ENCODE results near the gene SH3D21. TPM values are rescaled to one million over a fixed set of nuclear protein-coding genes. Genes with fewer than 3 reads are reported as not detected.

Gene SH3D21
- polyA plus RNA-seq, 2 donors = 3.9 to 15.6 TPM

- peaks cover 0 to 2% of the 10 kb centered on the region in 2 donors for H3K4me1 ChIP-seq (ENCODE audit: control insufficient read depth in 2 of 2, insufficient read depth in 2 of 2, low read length in 1 of 2)
- H3K27me3 ChIP-seq (ENCODE audit: control insufficient read depth in 1 of 2, insufficient read depth in 2 of 2, low read length in 2 of 2) = no peaks in the 10 kb centered on the region
- no peak overlapping the region for H3K4me3 ChIP-seq (ENCODE audit: low read depth in 1 of 2, low read length in 2 of 2)
- H3K9me3 ChIP-seq (ENCODE audit: control insufficient read depth in 2 of 2, insufficient read depth in 1 of 2, low read depth in 1 of 2, low read length in 1 of 2) = no peaks in the 10 kb centered on the region
- peaks cover 0 to 4% of the 10 kb centered on the region in 2 donors for H3K36me3 ChIP-seq (ENCODE audit: control insufficient read depth in 2 of 2, insufficient read depth in 2 of 2, low read length in 1 of 2)
- 36 to 40% methylated on average over 2 of the region's 2 CpGs for WGBS, 2 donors
- H3K27ac ChIP-seq (ENCODE audit: low read depth in 2 of 2, low read length in 1 of 2) = no peak overlapping the region
These were observed 26.9 kb upstream of the SH3D21 start for GRCh38 chr1:36279110-36279788.

GRCh38 chr1:36279789-36280296, 26.3 kb upstream of the SH3D21 start:
- Histone ChIP-seq H3K9me3 (ENCODE audit: control insufficient read depth in 2 of 2, insufficient read depth in 1 of 2, low read depth in 1 of 2, low read length in 1 of 2) (no peaks in the 10 kb centered on the region), H3K27me3 (ENCODE audit: control insufficient read depth in 1 of 2, insufficient read depth in 2 of 2, low read length in 2 of 2) (no peaks in the 10 kb centered on the region), H3K4me1 (ENCODE audit: control insufficient read depth in 2 of 2, insufficient read depth in 2 of 2, low read length in 1 of 2) (peaks cover 0 to 2% of the 10 kb centered on the region in 2 donors), H3K36me3 (ENCODE audit: control insufficient read depth in 2 of 2, insufficient read depth in 2 of 2, low read length in 1 of 2) (peaks cover 0 to 4% of the 10 kb centered on the region in 2 donors), H3K4me3 (ENCODE audit: low read depth in 1 of 2, low read length in 2 of 2) (no peak overlapping the region), H3K27ac (ENCODE audit: low read depth in 2 of 2, low read length in 1 of 2) (no peak overlapping the region)
- 71 to 83% methylated on average over 7 of the region's 7 CpGs for WGBS, 2 donors

DNA sequence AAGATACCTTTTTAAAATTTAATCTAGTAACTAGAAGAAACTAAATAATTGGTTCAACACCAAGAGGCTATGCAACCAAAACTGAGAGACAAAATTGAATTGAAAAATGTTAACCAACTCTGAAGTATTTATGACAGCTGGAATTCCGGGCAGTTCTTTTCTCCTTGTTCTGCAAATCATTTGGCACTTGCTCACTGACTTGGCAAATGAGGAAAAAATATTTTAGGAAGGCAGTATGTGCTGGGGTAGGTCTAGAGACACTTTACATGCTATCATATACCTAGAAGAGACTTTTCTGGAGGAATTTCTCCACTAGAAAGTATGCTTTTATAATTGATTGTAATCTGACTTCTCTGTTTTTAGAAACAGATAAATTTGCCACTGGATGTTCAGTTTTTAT, 22.1 kb upstream of the SH3D21 start:
- Histone ChIP-seq H3K36me3 (ENCODE audit: control insufficient read depth in 2 of 2, insufficient read depth in 2 of 2, low read length in 1 of 2) (peaks cover 3 to 17% of the 10 kb centered on the region in 2 donors), H3K27ac (ENCODE audit: low read depth in 2 of 2, low read length in 1 of 2) (no peak overlapping the region), H3K27me3 (ENCODE audit: control insufficient read depth in 1 of 2, insufficient read depth in 2 of 2, low read length in 2 of 2) (no peaks in the 10 kb centered on the region), H3K4me3 (ENCODE audit: low read depth in 1 of 2, low read length in 2 of 2) (no peak overlapping the region), H3K4me1 (ENCODE audit: control insufficient read depth in 2 of 2, insufficient read depth in 2 of 2, low read length in 1 of 2) (no peaks in the 10 kb centered on the region), H3K9me3 (ENCODE audit: control insufficient read depth in 2 of 2, insufficient read depth in 1 of 2, low read depth in 1 of 2, low read length in 1 of 2) (no peaks in the 10 kb centered on the region)
- 46 to 65% methylated on average over 1 of the region's 1 CpG for WGBS, 2 donors

DNA sequence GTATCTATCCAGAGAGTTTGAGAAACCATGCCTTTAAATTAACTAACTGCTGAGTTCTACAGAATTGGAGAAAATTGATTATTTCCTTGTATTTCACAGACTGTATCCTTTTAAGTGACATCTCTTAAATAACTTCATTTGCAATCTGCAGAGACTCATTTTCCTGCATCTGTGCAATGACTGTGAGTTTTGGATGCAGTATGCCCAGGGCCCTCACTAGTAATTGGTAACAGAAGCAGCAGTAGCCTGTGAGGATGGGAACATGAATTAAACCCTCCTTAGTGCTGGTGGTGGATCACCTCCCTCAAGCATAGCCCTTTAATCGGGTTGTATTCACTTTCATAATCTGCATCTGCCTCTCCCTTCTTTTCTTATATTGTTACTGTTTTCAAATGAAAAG, 21.7 kb upstream of the SH3D21 start:
- peaks cover 3 to 18% of the 10 kb centered on the region in 2 donors for H3K36me3 ChIP-seq (ENCODE audit: control insufficient read depth in 2 of 2, insufficient read depth in 2 of 2, low read length in 1 of 2)
- 61 to 63% methylated on average over 1 of the region's 1 CpG for whole genome bisulfite sequencing, 2 donors

GRCh38 chr1:36285443-36286101, 20.6 kb upstream of the SH3D21 start:
- Histone ChIP-seq H3K4me3 (ENCODE audit: low read depth in 1 of 2, low read length in 2 of 2) (no peak overlapping the region), H3K9me3 (ENCODE audit: control insufficient read depth in 2 of 2, insufficient read depth in 1 of 2, low read depth in 1 of 2, low read length in 1 of 2) (no peaks in the 10 kb centered on the region), H3K27me3 (ENCODE audit: control insufficient read depth in 1 of 2, insufficient read depth in 2 of 2, low read length in 2 of 2) (no peaks in the 10 kb centered on the region), H3K36me3 (ENCODE audit: control insufficient read depth in 2 of 2, insufficient read depth in 2 of 2, low read length in 1 of 2) (peaks cover 3 to 27% of the 10 kb centered on the region in 2 donors), H3K27ac (ENCODE audit: low read depth in 2 of 2, low read length in 1 of 2) (no peak overlapping the region), H3K4me1 (ENCODE audit: control insufficient read depth in 2 of 2, insufficient read depth in 2 of 2, low read length in 1 of 2) (peaks cover 0 to 3% of the 10 kb centered on the region in 2 donors)
- WGBS, 2 donors = 45 to 46% methylated on average over 7 of the region's 7 CpGs

More for the DNA sequence above, 21.7 kb upstream of the SH3D21 start:
- H3K27ac ChIP-seq (ENCODE audit: low read depth in 2 of 2, low read length in 1 of 2) = no peak overlapping the region
- no peaks in the 10 kb centered on the region for H3K27me3 ChIP-seq (ENCODE audit: control insufficient read depth in 1 of 2, insufficient read depth in 2 of 2, low read length in 2 of 2)
- H3K4me1 ChIP-seq (ENCODE audit: control insufficient read depth in 2 of 2, insufficient read depth in 2 of 2, low read length in 1 of 2) = no peaks in the 10 kb centered on the region
- no peak overlapping the region for H3K4me3 ChIP-seq (ENCODE audit: low read depth in 1 of 2, low read length in 2 of 2)
- H3K9me3 ChIP-seq (ENCODE audit: control insufficient read depth in 2 of 2, insufficient read depth in 1 of 2, low read depth in 1 of 2, low read length in 1 of 2) = no peaks in the 10 kb centered on the region

DNA sequence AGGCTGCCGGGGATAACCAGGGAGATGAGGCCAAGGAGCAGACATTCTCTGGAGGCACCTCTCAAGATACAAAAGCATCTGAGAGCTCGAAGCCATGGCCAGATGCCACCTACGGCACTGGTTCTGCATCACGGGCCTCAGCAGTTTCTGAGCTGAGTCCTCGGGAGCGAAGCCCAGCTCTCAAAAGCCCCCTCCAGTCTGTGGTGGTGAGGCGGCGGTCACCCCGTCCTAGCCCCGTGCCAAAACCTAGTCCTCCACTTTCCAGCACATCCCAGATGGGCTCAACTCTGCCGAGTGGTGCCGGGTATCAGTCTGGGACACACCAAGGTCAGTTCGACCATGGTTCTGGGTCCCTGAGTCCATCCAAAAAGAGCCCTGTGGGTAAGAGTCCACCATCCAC, 19.4 kb upstream of the SH3D21 start:
- Histone ChIP-seq H3K27me3 (ENCODE audit: control insufficient read depth in 1 of 2, insufficient read depth in 2 of 2, low read length in 2 of 2) (no peaks in the 10 kb centered on the region), H3K9me3 (ENCODE audit: control insufficient read depth in 2 of 2, insufficient read depth in 1 of 2, low read depth in 1 of 2, low read length in 1 of 2) (no peaks in the 10 kb centered on the region), H3K36me3 (ENCODE audit: control insufficient read depth in 2 of 2, insufficient read depth in 2 of 2, low read length in 1 of 2) (peaks cover 6 to 34% of the 10 kb centered on the region in 2 donors), H3K4me3 (ENCODE audit: low read depth in 1 of 2, low read length in 2 of 2) (no peak overlapping the region), H3K27ac (ENCODE audit: low read depth in 2 of 2, low read length in 1 of 2) (no peak overlapping the region), H3K4me1 (ENCODE audit: control insufficient read depth in 2 of 2, insufficient read depth in 2 of 2, low read length in 1 of 2) (peaks cover 0 to 6% of the 10 kb centered on the region in 2 donors)
- 91 to 93% methylated on average over 13 of the region's 13 CpGs for WGBS, 2 donors

- Histone ChIP-seq H3K27ac (ENCODE audit: low read depth in 2 of 2, low read length in 1 of 2) (no peak overlapping the region), H3K4me3 (ENCODE audit: low read depth in 1 of 2, low read length in 2 of 2) (no peak overlapping the region), H3K27me3 (ENCODE audit: control insufficient read depth in 1 of 2, insufficient read depth in 2 of 2, low read length in 2 of 2) (no peaks in the 10 kb centered on the region), H3K4me1 (ENCODE audit: control insufficient read depth in 2 of 2, insufficient read depth in 2 of 2, low read length in 1 of 2) (peaks cover 0 to 6% of the 10 kb centered on the region in 2 donors), H3K9me3 (ENCODE audit: control insufficient read depth in 2 of 2, insufficient read depth in 1 of 2, low read depth in 1 of 2, low read length in 1 of 2) (no peaks in the 10 kb centered on the region), H3K36me3 (ENCODE audit: control insufficient read depth in 2 of 2, insufficient read depth in 2 of 2, low read length in 1 of 2) (peaks cover 6 to 32% of the 10 kb centered on the region in 2 donors)
- WGBS, 2 donors = 88 to 90% methylated on average over 5 of the region's 5 CpGs
These were observed 18.6 kb upstream of the SH3D21 start for GRCh38 chr1:36287595-36287994.

- no peaks in the 10 kb centered on the region for H3K27me3 ChIP-seq (ENCODE audit: control insufficient read depth in 1 of 2, insufficient read depth in 2 of 2, low read length in 2 of 2)
- no peaks in the 10 kb centered on the region for H3K9me3 ChIP-seq (ENCODE audit: control insufficient read depth in 2 of 2, insufficient read depth in 1 of 2, low read depth in 1 of 2, low read length in 1 of 2)
- no peak overlapping the region for H3K27ac ChIP-seq (ENCODE audit: low read depth in 2 of 2, low read length in 1 of 2)
- no peak overlapping the region for H3K4me3 ChIP-seq (ENCODE audit: low read depth in 1 of 2, low read length in 2 of 2)
- peaks cover 7 to 19% of the 10 kb centered on the region in 2 donors for H3K36me3 ChIP-seq (ENCODE audit: control insufficient read depth in 2 of 2, insufficient read depth in 2 of 2, low read length in 1 of 2)
- WGBS, 2 donors = 90 to 95% methylated on average over 2 of the region's 2 CpGs
- peaks cover 0 to 4% of the 10 kb centered on the region in 2 donors for H3K4me1 ChIP-seq (ENCODE audit: control insufficient read depth in 2 of 2, insufficient read depth in 2 of 2, low read length in 1 of 2)
These were observed 10.8 kb upstream of the SH3D21 start for GRCh38 chr1:36295390-36295789.

DNA sequence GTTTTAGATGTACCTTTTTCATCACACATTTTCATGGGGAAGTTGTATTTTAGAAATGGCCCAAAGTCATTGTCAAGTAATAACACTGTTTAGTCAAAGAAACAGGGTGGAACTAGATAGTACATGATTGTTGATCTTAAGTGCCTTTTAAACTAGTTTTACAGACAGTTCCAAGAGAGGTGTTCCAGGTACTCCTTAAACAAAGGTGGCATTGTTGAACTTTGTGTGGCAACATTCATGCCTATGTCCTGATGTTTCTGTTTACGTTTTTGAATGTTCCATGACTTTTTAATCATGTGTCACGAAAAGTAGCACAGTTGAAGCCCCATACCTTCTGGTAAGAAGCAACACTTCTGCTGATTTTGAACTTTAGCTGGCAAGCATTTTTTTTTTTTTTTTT, 9.1 kb upstream of the SH3D21 start:
- Histone ChIP-seq H3K4me3 (ENCODE audit: low read depth in 1 of 2, low read length in 2 of 2) (no peak overlapping the region), H3K27me3 (ENCODE audit: control insufficient read depth in 1 of 2, insufficient read depth in 2 of 2, low read length in 2 of 2) (no peaks in the 10 kb centered on the region), H3K36me3 (ENCODE audit: control insufficient read depth in 2 of 2, insufficient read depth in 2 of 2, low read length in 1 of 2) (peaks cover 13 to 24% of the 10 kb centered on the region in 2 donors), H3K4me1 (ENCODE audit: control insufficient read depth in 2 of 2, insufficient read depth in 2 of 2, low read length in 1 of 2) (no peaks in the 10 kb centered on the region), H3K27ac (ENCODE audit: low read depth in 2 of 2, low read length in 1 of 2) (no peak overlapping the region), H3K9me3 (ENCODE audit: control insufficient read depth in 2 of 2, insufficient read depth in 1 of 2, low read depth in 1 of 2, low read length in 1 of 2) (no peaks in the 10 kb centered on the region)
- 70 to 85% methylated on average over 2 of the region's 2 CpGs for WGBS, 2 donors
